NCI-H510A treated with DMSO at 0.1 percent for 48 hours (cell line): Measurements from ENCODE around the gene GFRAL.
"Not testable (repeated sequence)": the region's sequence is repeated elsewhere in the genome, so short reads cannot be mapped to it uniquely, and the experiment has no call there.

ENCODE experiments used
- DNase-seq: peaks from one replicate; lab custom pipeline; 2025; lab: John Stamatoyannopoulos, UW

The GFRAL gene

DNA sequence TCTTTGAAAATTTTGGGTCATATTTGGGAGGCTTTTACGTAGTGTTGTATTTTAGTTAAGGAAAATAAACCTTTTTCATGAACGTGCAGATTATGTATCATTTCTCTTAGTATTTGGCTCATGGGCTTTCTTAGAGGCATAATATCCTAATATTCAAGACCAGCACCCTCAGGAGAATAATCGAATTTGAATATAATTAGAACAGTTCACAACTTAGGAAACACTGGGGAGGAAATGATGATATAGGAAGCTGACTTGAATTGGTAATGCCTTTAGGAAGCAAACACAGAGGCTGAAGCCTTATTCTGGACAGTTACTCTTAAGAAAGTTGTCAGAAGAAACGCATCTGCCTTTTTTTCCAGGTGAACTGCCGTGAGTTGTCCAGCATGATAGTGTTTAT is at the start of gene GFRAL:
TSS of gene GFRAL (plus strand) at position 301 of the 400 bp plus-strand sequence. CDS start at position 387, 86 bp downstream.
- DNase-seq: no peak

DNA sequence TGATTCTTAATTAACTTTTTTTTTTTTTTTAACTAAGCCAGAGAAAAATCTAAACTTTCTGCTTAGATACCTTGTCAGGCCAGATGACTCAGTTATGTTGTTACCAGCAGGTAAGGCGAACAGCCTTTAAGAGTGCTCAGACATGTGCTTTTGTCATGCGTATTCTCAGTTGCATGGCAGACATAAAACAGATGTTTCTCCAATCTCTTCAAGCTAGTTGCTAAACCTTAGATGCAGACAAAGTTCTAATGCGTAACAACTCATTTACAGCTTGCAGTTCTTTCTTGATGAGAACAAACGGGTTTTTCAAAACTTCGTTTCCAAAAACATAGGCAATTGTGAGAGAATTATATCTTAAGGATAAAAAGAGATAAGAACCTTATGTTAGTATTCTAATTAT is 49.6 kb upstream of the GFRAL start:
- DNase-seq: no peak

GRCh38 chr6:55281215-55281614 is 46.1 kb upstream of the GFRAL start:
- DNase-seq: no peak

DNA sequence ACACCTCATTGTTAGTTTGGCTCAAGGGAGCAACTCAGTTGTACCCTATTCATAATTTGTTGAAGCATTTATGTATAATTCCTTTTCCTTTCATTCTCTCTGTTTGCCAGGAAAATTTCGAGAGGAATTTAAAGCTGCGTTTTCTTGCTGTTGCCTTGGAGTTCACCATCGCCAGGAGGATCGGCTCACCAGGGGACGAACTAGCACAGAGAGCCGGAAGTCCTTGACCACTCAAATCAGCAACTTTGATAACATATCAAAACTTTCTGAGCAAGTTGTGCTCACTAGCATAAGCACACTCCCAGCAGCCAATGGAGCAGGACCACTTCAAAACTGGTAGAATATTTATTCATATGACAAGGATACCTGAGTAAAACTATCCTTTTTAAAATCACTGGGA is 45.2 kb upstream of the GFRAL start:
- DNase-seq: no peak

- no peak for DNase-seq
These were observed 40.4 kb upstream of the GFRAL start for GRCh38 chr6:55286824-55287223.

DNA sequence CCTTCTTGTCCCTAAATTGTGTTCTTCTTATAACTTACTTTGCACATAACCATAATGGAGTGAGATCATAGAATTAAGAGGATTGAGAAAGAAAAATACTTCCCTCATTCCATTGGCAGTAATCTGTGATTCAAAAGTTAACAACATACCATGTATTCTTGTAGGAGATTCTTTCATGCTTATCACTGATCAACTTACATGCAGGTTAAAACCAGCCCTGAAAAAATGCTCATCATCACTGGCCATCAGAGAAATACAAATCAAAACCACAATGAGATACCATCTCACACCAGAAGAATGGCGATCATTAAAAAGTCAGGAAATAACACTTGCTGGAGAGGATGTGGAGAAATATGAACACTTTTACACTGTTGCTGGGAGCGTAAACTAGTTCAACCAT is 36.5 kb upstream of the GFRAL start:
- no peak for DNase-seq

- DNase-seq: no peak
These were observed 34.2 kb upstream of the GFRAL start for GRCh38 chr6:55293116-55293515.

DNA sequence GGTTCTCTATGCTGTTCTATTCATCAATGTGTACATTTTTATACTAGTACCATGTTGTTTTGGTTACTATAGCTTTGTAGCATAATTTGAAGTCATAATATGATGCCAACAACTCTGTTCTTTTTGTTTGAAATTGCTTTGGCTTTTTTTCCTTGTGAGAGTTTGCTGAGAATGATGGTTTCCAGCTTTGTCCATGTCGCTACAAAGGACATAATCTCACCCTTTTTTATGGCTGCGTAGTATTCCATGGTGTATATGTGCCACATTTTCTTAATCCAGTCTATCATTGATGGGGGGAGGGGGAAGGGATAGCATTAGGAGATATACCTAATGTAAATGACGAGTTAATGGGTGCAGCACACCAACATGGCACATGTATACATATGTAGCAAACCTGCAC is 30.1 kb upstream of the GFRAL start:
- not testable (repeated sequence) for DNase-seq

- DNase-seq: no peak
These were observed 27.8 kb upstream of the GFRAL start for GRCh38 chr6:55299286-55299985.

DNA sequence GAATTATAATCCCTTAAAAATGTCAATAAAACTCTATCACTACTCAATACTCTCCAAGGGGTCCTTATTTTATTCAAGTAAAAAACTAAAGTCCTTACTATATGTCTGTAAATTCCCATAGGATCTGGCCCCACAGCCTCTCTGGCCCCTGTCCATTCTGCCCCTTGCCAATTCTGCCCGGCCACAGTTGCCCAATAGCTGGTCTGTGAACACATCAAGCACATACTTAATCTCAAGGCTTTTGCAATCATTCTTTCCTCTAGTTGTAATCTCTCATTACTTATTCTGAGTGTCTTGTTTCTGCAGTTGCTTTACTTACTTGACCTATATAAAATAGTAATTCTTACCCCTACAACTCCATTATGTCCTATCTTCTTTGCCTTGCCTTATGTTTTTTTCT is 22.5 kb upstream of the GFRAL start:
- no peak for DNase-seq

GRCh38 chr6:55319961-55320695 is 7.1 kb upstream of the GFRAL start:
- DNase-seq: no peak

GRCh38 chr6:55320696-55321086 is 6.6 kb upstream of the GFRAL start:
- no peak for DNase-seq

DNA sequence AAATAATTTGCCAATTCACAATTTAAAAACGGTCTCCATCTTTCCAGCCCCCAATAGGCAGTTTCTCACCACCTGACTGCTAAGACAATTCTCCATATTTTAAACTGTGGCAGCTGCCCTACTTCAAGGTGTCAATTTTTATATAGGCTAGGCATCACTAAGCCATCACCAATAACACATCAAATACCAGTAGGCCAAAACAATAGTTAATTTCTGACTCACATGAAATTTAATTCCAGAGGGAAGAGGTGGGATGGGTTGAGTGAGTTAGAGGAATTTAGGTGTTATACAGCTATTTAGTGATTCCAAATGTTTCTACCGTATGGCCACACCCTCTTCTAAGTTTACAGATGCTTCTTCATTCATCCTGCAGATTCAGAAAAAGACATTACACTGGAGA is 49.9 kb downstream of the GFRAL start:
- DNase-seq: no peak

DNA sequence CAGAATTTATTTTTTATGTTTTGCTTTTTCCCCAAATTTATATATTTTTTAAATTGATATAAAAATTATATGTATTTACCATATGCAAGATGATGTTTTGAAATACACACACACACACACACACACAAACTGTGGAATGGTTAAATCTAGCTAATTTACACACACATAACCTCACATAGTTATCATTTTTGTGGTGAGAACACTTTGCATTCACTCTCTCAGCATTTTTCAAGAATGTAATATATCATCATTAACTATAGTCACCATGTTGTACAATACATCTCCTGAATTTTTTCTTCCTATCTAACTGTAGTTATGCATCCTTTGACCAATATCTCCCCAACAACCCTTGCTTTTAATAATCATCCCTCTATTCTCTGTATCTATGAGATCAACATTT is 52.2 kb downstream of the GFRAL start:
- no peak for DNase-seq

- no peak for DNase-seq
These were observed 52.6 kb downstream of the GFRAL start for GRCh38 chr6:55379895-55380294.

- no peak for DNase-seq
These were observed 60.9 kb downstream of the GFRAL start for GRCh38 chr6:55388211-55388610.

GRCh38 chr6:55395871-55396270 is 68.6 kb downstream of the GFRAL start:
- no peak for DNase-seq

- DNase-seq: no peak
These were observed 70.7 kb downstream of the GFRAL start for GRCh38 chr6:55397986-55398385.

GRCh38 chr6:55399351-55399750 is 72.1 kb downstream of the GFRAL start:
- DNase-seq: no peak

- DNase-seq: no peak
These were observed 78.4 kb downstream of the GFRAL start for GRCh38 chr6:55405474-55406235.

DNA sequence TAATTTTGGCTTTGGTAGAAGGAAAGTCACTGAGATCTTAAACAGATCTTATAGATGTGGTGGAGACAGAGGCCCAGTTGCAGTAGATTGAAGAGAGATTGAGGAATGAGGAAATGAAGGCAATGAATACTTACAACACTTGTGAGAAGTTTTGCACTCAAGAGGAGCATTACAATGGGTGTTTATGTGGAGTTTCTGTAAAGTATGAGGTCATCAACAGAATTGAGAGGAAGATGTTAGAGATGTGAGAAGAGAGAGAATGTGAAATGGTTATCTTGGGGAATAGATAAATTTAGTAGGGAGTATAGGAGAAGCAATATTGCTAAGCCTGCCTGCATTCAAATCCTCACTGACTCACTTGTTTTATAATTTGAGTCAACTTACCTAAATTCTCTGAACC is 83.4 kb downstream of the GFRAL start:
- no peak for DNase-seq

DNA sequence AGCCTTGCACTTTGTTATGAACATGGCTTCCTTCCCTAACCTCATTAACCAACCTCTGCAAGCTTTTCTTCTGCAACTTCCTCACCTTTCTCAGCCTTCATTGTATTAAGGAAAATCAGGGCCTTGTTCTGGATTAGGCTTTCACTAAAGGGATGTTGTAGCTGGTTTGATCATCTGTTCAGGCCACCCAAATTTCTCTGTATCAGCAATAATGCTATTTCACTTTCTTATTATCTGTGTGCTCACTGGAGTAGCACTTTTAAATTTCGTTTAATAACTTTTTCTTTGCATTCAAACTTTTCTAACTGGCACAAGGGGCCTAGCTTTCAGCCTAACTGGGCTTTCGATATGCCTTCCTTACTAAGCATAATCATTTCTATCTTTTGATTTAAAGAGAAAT is 96.7 kb downstream of the GFRAL start:
- no peak for DNase-seq
